Activated CD4-positive, alpha-beta T cell treated with anti-CD3 and anti-CD28 coated beads for 4 hours (primary cell): ENCODE results near the gene PRSS2.

ENCODE experiments used
- DNase-seq, 2 donors: peaks; one replicate each; pipeline ENCODE4 v3.0.0-alpha.2; 2020

The PRSS2 gene

DNA sequence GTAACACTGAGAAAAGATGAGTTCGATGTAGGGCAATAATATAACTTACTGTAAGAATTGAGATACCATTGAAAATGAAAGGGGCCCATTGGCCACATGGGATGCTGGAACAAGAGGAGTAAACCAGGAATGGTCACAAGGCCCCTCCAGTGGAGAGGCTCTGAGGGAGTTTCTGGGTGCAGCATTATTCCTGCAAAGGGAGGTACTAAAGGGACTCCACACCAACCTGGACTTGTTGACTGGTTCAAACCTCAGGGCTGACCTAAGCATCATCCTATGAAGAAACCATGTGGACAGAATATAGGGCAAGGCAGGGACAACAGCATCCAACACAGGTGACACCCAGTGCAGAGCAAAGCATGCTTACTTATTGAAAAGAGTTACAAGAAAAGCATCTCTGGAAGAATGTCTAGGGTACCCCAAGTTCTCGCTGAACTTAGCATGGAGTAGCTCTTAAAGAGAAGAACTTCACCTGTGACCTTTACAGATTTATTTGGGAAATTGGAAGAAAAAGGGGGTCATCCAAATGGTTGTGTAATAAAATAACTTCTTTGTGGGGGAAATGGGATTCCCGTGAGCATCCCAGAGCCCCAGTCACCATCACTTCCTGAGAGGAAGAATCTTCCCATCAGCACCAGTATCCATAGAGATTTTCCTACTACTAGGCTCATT lies 34.7 kb downstream of the PRSS2 start:
- DNase-seq, result no peak

DNA sequence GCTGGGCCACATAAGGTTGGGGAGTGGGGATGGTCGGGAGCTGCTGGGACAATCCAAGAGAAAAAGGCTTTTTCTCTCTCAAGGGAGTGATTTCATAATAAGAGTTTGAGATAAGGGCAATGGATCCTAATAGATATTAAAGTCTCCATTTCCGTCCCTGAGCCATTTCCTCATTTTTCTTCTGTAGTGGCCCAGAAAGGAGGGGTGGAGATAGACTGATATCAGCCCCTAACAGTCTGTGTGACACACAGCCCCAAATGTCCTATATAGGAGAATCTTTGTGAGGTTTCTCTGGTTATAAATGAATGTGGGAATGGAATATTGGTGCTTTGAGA lies 35.2 kb downstream of the PRSS2 start:
- DNase-seq, result no peak

DNA sequence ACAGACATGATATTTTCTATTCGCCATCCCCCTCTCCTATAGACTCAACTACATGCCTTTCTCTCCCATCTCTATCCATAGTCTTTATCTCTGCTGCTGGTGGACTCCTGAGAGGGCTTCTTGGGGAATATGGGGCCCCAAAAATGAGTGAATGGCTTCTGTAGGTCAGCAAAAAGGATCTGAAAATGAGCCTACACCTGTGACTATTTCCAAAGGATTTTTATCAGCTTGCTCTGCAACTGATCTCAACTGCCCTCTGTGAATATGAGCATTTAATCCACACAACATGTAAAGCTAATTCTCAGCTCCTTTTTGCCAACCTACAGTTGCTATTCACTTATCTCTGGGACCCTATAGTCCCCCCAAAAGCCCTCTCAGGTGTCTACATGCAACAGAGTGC lies 36.2 kb downstream of the PRSS2 start:
- no peak for DNase-seq

DNA sequence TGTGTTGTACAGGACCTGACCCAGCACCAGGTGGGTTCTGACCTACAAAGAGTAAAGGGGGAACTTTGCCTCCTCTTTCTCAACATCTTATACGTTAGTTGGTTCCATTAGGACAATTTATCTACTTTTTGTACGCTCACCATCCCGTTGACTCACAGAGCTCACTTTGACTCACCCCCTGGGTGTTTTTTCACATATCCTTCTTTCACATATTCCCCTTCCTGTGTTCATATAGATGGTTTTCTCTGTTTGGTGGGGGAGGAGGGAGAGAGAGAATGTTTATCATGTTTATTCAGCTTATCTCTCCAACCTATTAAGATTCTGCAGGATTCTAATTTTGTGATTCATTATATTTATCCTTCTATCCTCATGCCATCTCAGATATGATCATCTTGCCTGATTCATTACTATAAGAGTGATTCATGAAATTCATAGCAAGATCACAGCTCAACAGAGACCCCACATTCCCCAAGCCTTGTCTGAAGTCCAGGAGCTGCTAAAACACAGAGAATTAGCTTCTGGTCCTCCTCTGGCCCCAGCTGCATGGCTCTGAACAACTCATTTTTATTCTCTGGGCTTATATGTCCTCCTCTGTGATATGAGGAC lies 37.2 kb downstream of the PRSS2 start:
- peak; percentile 46 to 59 for DNase-seq

DNA sequence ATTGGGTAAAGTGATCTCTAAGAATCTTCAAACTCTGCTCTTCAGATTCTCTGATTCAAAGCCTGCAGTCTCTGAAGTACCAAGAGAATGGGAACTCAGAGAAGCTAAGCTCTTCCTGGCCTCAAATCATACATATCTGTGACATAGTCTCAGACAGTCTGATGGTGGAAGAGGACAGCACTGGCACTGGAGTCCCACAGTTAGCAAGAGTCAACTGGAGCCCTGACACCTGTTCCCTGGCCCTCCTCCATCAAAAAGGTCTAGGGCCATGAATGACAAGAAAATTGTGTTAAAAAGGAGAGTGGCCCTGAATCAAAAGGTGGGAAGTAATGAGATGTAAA lies 37.7 kb downstream of the PRSS2 start:
- no peak for DNase-seq

DNA sequence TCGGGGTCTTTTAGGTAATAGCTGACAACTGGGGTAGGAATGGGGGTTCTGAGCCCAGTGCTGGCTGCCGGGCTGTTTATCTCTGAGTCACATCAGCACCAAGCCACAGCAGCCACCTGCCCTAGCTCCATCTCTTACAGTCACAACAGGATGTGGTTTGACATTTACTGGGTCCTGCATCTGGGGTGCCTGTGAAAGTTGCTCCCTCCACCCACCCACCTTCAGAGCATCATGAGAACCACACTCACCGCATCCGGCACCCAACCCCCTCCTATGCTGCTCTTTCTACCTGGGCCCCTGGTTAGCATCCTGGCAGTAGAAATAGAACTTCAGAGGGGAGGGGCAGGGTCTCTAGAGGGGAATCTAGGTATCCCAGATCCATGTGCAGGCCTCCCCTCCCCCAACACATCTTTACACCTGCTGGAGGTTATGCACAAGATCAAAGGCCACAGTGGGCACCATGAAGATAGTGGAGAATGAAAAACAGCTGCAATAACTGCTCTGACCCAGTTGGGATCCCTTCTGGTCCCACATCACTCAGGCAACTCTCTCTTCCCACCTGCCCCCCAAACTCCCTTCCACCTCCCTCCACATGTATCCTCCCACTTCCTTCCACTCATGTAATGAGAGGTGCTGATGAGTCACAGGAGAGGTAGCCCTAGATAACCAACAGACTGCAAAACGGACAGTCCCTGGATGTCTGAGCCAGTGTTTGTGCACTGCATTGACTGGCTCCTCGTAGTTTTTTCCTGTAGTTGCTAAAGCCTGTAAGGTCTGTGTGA lies 38.2 kb downstream of the PRSS2 start:
- peak; percentile 95 for DNase-seq

DNA sequence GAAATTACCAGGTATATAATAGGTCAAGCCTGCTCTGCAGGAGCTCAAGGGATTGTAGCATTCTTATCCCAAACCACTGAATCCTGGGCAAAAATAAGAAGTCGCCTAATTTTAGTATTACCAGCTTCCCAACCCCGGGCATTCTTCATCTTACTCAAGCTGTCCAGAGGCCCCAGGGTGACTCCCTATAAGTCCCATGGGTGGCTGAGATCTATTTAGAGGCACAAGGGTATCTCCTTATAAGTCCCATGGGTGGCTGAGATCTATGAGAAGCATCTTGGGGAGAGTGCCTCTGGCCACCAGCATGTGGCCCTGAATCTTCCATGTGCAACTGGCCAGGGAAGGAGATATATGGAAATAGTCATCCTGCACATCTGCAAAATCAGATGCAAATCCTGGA lies 38.9 kb downstream of the PRSS2 start:
- DNase-seq, result no peak

DNA sequence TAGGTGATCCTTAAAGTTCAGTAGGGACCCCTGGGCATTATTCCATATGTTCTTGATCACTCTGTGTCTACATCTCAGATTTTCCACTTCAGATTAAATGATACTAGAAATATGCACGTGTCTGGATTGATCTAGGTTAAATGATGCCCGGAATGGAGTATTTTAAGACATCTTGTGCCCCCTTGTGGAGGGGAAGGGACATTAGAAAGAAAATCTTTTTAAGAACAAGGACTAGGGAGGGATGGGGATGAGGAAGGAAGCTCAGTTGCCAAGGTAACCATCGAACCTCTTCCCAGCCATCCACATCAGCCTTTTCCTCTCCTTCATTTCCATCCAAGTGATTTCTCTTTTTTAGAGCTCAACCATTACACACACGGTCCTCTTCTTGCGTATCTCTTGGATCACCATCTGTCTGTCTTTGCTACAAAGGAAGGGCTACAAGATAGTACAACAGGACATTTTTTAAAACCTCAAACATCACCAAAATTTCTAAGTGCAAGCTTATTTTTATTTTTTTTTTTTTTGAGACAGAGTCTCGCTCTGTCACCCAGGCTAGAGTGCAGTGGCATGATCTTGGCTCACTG lies 40.5 kb downstream of the PRSS2 start:
- DNase-seq, result peak in 1 of 2 donors; percentile 54

DNA sequence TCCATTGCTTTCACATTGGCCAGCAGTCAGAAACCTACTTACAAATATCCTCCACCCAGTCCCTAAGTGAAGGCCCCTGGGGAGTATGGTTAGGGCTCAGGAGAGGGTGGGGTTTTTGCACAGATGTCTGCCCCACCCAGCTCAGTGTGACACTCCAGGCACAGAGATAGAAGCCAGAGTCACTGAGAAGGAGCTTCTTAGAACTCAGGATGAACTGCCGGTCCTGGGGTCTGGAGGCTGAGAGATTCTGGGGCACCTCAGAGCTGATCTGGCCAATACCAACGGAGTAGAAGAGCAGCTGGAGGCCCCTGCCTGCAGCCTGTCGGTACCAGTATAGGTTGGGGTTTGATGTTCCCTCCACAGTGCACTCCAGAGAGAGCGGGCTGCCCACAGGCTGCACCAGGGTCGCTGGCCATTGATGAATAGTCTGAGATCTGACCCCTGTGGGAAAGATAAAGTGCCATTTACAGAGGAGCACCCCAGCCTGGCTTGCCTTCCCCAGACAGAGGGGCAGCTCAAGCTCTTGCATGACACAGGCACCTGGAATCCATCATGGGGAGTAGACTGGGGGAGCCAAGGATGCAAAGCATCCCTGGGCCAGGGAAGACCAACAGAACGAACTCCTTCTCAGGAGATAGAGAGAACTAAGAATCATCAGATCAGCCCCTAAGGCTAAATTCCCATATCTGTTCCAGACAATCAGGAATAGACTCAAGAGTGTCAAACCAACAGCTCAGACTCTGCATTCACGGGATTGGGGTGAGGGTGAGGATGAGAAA lies 41.9 kb downstream of the PRSS2 start:
- DNase-seq, result no peak

DNA sequence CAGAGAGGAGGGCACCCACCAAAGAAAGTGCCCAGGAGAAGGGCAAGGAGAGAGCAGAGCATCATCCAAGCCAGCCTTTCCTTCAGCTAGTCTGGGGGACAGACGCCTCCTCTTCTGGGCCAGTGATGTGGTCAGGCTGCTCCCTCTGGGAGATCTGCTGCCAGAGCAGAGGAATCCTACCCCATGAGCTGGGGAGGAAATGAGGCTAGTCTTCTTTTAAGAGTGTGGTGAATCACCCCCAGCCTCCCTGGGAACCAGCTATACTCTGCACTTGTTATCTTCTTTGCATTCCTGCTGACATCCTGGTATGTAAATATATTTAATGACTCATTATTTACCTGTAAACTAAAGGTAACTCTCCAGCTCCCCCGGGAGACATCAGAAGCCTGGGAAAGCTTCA lies 42.5 kb downstream of the PRSS2 start:
- DNase-seq, result no peak

DNA sequence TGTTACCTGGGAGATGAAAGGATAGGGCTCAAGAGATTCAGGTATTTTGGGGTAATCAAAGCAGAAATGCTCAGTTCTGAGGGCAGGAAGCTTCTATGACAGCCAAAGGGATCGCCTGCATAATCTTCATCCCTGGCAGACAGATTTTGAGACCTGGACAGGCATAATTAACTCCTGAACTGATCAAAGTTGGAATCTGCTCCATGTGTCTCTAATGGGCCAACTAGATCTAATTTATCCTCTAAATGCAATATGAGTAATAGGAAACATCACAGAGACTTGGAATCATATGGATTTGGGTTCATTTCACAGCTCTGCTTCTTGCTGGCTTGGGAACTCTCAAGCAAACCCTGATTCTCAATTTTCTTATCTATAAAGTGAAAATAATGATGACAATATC lies 42.9 kb downstream of the PRSS2 start:
- no peak for DNase-seq

DNA sequence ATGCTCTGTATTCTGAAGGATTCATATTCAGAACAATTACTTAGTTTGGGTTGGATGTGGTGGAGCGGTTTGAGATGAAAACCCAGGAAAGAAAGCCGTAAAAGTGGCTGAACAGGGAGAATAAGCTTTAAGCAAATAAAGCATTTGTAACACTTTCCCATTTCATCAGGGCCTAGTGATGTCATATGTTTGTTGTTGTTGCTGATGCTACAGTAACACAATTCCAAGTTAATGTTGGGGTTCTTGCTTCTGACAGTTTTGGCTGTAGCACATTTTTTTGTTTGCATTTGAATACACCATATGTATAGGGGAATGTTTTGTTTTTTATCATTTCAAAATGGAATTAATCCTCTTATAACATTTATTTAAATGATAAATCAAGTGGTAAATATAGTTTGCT lies 43.7 kb downstream of the PRSS2 start:
- no peak for DNase-seq

DNA sequence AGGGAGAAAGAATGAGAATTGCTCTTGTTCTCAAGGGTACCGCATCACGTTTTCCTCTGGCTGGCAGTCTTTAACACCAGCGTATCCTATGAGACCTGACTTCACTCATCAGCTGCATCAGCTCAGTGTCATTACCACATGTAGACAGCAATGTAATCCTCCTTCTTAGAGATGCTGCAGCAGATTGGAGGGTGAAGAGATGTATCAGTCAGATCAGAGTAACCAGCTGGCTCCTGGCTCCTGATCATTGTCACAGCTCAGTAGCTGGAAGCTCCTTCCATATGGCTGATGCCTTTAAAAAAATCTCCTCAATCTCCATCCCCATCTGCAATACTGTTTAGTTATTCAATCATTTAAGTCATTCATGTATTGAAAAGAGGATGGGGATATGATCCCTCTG lies 44.4 kb downstream of the PRSS2 start:
- DNase-seq, result no peak

DNA sequence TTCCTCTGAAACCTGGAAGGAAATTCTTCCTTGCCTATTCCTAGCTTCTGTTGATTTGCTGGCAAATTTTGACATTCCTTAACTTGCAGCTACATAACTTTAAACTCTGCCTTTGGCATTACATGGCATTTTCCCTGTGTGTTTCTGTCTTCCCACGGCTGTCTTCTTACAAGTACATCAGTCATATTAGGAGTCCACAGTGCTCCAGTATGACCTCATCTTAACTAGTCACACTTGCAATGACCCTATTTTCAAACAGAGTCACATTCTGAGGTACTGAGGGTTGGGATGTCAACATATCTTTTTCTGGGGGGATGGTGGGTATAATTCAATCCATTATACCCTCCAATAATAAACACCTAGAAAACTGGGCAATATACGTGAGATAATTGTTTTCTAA lies 46.7 kb downstream of the PRSS2 start:
- DNase-seq, result no peak

DNA sequence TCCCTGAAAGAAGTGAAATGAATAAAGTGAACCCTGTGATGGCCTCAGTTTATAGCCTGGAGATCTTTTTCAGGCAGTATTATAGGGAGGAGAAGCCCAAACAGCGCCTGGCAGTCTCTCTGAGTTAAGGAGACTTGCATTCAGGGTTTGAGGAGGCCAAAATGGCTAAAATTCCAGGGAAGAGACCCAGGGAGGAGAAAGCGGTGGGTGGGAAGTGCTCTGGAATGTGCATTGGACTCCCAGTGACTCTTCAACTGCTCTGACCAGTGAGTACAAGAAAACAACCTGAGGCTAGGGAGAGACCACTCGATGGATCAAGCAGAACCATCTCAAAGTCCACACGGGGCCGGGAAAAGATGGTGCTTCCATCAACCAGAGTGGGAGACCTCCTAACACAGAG lies 48.8 kb downstream of the PRSS2 start:
- no peak for DNase-seq

DNA sequence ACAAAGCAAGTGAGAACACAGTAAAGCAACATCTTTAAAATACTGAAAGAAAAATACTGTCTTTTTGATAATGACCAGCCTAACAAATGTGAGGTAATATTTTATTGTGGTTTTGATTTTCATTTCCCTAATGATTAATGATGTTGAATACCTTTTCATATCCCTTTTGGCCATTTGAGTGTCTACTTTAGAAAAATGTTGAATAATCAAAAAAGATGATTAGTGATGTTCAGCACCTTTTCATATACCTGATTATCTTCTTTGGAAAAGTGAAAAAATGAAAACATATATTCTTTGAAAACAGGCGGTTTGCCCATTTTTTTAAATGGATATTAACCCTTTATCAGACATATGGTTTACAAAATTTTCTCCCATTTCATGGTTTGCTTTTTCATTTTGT lies 51.9 kb downstream of the PRSS2 start:
- DNase-seq, result no peak
